ENCODE results near the gene FHL2. TPM values are rescaled to one million over a fixed set of nuclear protein-coding genes. Genes with fewer than 3 reads are reported as not detected.

FHL2 gene
- total RNA-seq, 1 experiment from 2014 or later, result 21.1 TPM

- no peak for TF ChIP-seq ZNF219 (CRISPR knock-in tag; IDR thresholded peaks at IDR 0.05; ENCODE audit: borderline replicate concordance)
- TF ChIP-seq, protein P1, sequence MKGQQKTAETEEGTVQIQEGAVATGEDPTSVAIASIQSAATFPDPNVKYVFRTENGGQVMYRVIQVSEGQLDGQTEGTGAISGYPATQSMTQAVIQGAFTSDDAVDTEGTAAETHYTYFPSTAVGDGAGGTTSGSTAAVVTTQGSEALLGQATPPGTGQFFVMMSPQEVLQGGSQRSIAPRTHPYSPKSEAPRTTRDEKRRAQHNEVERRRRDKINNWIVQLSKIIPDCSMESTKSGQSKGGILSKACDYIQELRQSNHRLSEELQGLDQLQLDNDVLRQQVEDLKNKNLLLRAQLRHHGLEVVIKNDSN (CRISPR knock-in tag; IDR thresholded peaks at IDR 0.05), result peak; percentile 55
- TF ChIP-seq TP53 (CRISPR knock-in tag; IDR thresholded peaks at IDR 0.05), result no peak
- TF ChIP-seq NR1H2 (CRISPR knock-in tag; IDR thresholded peaks at IDR 0.05), result no peak
- no peak for TF ChIP-seq OVOL2 (CRISPR knock-in tag; IDR thresholded peaks at IDR 0.05; ENCODE audit: borderline replicate concordance)
- no peak for TF ChIP-seq ZBTB21 (CRISPR knock-in tag; IDR thresholded peaks at IDR 0.05; ENCODE audit: borderline replicate concordance)
- no peak for TF ChIP-seq IRF2 (CRISPR knock-in tag; IDR thresholded peaks at IDR 0.05; ENCODE audit: borderline replicate concordance, low read depth)
- peak; percentile 82 for TF ChIP-seq MAX (CRISPR knock-in tag; IDR thresholded peaks at IDR 0.05)
- TF ChIP-seq NFATC4 (CRISPR knock-in tag; IDR thresholded peaks at IDR 0.05), result no peak
- no peak for TF ChIP-seq JAZF1 (CRISPR knock-in tag; IDR thresholded peaks at IDR 0.05)
- TF ChIP-seq, protein P2, sequence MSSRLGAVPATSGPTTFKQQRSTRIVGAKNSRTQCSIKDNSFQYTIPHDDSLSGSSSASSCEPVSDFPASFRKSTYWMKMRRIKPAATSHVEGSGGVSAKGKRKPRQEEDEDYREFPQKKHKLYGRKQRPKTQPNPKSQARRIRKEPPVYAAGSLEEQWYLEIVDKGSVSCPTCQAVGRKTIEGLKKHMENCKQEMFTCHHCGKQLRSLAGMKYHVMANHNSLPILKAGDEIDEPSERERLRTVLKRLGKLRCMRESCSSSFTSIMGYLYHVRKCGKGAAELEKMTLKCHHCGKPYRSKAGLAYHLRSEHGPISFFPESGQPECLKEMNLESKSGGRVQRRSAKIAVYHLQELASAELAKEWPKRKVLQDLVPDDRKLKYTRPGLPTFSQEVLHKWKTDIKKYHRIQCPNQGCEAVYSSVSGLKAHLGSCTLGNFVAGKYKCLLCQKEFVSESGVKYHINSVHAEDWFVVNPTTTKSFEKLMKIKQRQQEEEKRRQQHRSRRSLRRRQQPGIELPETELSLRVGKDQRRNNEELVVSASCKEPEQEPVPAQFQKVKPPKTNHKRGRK (CRISPR knock-in tag; IDR thresholded peaks at IDR 0.05; ENCODE audit: borderline replicate concordance), result no peak
These were observed 69.0 kb downstream of the FHL2 start, which contains the start of gene TGFBRAP1 (continued) for GRCh38 chr2:105329561-105330495.

- Mint-ChIP-seq H3K4me1 (peaks cover 30% of the 10 kb centered on the region), H3K36me3 (0 out of 2 replicates have a peak, but pooled peaks cover 3% of the 10 kb centered on the region), H3K27me3 (ENCODE audit: low read depth) (no peaks in the 10 kb centered on the region; the same call in 1 of the 2 replicates), H3K27ac (peak overlapping the region; percentile 38), H3K9me3 (no peaks in the 10 kb centered on the region), H3K4me3 (peak overlapping the region; percentile 85)
- TF ChIP-seq RORB (CRISPR knock-in tag; IDR thresholded peaks at IDR 0.05) (no peak), KAT7 (CRISPR knock-in tag; IDR thresholded peaks at IDR 0.05; ENCODE audit: borderline replicate concordance) (no peak), HMGA2 (CRISPR knock-in tag; IDR thresholded peaks at IDR 0.05) (no peak)
- ChIA-PET POLR2A (interaction anchor here (0.7 to 1.0 kb wide), 2 partner anchors 8 to 291 kb away, joined by 3 to 4 read pairs; partner anchors contain the start of gene C2orf49), CTCF (interaction anchor here (1.0 to 1.1 kb wide), 2 partner anchors 34 to 93 kb away, joined by 3 to 5 read pairs; no protein-coding TSS in a partner anchor)
- DNase-seq (ENCODE audit: low spot score), result no peak
- no peak for ATAC-seq
These were observed 69.7 kb downstream of the FHL2 start for GRCh38 chr2:105329197-105329554.

DNA sequence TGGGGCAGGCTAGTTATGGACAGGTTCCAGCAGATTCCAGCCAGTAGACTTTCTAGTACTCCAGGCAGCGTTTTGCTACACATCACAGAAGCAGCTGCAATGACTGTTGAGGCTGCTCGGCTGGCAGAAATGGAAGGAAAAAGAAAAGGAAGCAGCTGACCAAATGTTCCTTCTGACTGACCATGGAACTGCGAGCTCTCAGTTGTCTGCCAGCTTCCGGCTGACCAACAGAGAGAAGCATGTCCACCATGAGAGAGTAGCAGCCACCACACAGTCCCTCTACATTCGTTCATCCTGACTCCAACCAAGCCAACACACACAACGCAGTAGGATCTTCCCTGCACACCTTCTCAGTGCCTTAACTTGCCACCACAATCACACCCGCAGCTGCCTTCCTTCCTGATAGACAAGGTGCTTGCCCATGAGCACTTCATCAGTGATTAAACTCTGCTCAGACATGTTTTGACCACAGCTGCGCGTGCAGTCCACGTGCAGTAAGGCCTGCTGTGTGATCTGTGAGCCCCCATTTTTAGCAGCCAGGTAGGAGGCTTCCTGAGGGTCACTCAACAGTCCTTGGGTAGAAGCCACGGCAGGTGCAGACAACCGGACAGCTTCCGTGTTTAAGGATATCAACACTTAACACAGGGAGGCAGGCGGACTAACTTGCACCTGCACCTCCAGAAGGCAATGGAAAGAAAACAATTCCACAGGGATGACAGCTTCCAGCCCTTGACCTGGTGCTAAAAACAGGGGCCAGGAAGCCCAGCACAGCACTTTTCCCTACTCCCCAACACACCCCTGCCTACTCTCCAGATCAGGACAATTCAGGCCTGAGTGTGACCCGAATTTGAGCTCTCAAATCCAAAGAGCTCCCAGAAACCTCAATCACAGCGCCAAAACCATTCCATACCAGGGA, 70.3 kb downstream of the FHL2 start:
- TF ChIP-seq GTF2I (CRISPR knock-in tag; conservative IDR thresholded peaks at IDR 0.05) (0 out of 2 replicates have a peak, but pooled peaks have one; percentile 15), ZNF317 (CRISPR knock-in tag; IDR thresholded peaks at IDR 0.05; ENCODE audit: borderline replicate concordance, low read depth) (no peak), GABPB1 (CRISPR knock-in tag; IDR thresholded peaks at IDR 0.05) (peak; percentile 63)
- CTCF ChIA-PET, result interaction anchor here (0.5 to 1.1 kb wide), 3 partner anchors 34 to 194 kb away, joined by 3 read pairs; no protein-coding TSS in a partner anchor
- Mint-ChIP-seq H3K27me3 (ENCODE audit: low read depth) (no peaks in the 10 kb centered on the region; the same call in 1 of the 2 replicates), H3K4me1 (peaks cover 30% of the 10 kb centered on the region), H3K9me3 (no peaks in the 10 kb centered on the region), H3K36me3 (no peaks in the 10 kb centered on the region), H3K27ac (peak overlapping the region; percentile 38), H3K4me3 (peak overlapping the region; percentile 85)
- ATAC-seq (peak; percentile 14), DNase-seq (ENCODE audit: low spot score) (no peak)
- POLR2A ChIA-PET, result interaction anchor here (0.7 kb wide), 1 partner anchor 9 kb away, joined by 4 read pairs; the partner anchor contains the start of gene C2orf49

Measured in WTC11 (cell line).